ENCODE data around the gene PRR14L. TPM values are rescaled to one million over a fixed set of nuclear protein-coding genes. Genes with fewer than 3 reads are reported as not detected.
A peak's percentile ranks its signal among the peaks of the same experiment; 100 is the strongest.

Gene PRR14L
- total RNA-seq, 2 donors from 2014 or later = 22.1 to 38.2 TPM

GRCh38 chr22:31739795-31740201, 10.1 kb downstream of the PRR14L start:
- Histone ChIP-seq H3K27ac (peak overlapping the region; percentile 52 to 68), H3K4me1 (ENCODE audit: control insufficient read depth in 1 of 2, low read depth in 2 of 2) (peaks cover 14 to 24% of the 10 kb centered on the region in 2 donors), H3K36me3 (peaks cover 3% of the 10 kb centered on the region), H3K4me3 (no peak overlapping the region), H3K9me3 (no peaks in the 10 kb centered on the region), H3K27me3 (replicated peaks; ENCODE audit: insufficient read depth) (no peaks in the 10 kb centered on the region)
- DNase-seq (ENCODE audit: low spot score) = no peak
- peak; percentile 54 for ATAC-seq (ENCODE audit: insufficient number of reproducible peaks, low FRiP score, low read depth)
- no peak for TF ChIP-seq CTCF (IDR thresholded peaks at IDR 0.05)

GRCh38 chr22:31738566-31738965, 11.4 kb downstream of the PRR14L start:
- Histone ChIP-seq H3K27ac (no peak overlapping the region), H3K9me3 (no peaks in the 10 kb centered on the region), H3K27me3 (replicated peaks; ENCODE audit: insufficient read depth) (no peaks in the 10 kb centered on the region), H3K36me3 (peaks cover 3% of the 10 kb centered on the region), H3K4me3 (no peak overlapping the region), H3K4me1 (ENCODE audit: control insufficient read depth in 1 of 2, low read depth in 2 of 2) (peaks cover 14 to 32% of the 10 kb centered on the region in 2 donors)
- no peak for TF ChIP-seq CTCF (IDR thresholded peaks at IDR 0.05)
- no peak for ATAC-seq (ENCODE audit: insufficient number of reproducible peaks, low FRiP score, low read depth)
- DNase-seq (ENCODE audit: low spot score) = no peak

- Histone ChIP-seq H3K36me3 (peaks cover 3% of the 10 kb centered on the region), H3K9me3 (no peaks in the 10 kb centered on the region), H3K27me3 (replicated peaks; ENCODE audit: insufficient read depth) (no peaks in the 10 kb centered on the region), H3K4me1 (ENCODE audit: control insufficient read depth in 1 of 2, low read depth in 2 of 2) (peaks cover 14 to 32% of the 10 kb centered on the region in 2 donors), H3K4me3 (no peak overlapping the region), H3K27ac (no peak overlapping the region)
- ATAC-seq (ENCODE audit: insufficient number of reproducible peaks, low FRiP score, low read depth) = no peak
- DNase-seq (ENCODE audit: low spot score) = no peak
- TF ChIP-seq CTCF (IDR thresholded peaks at IDR 0.05) = no peak
Measured at GRCh38 chr22:31737932-31738331, 12.0 kb downstream of the PRR14L start.

GRCh38 chr22:31736458-31736857, 13.5 kb downstream of the PRR14L start:
- Histone ChIP-seq H3K4me1 (ENCODE audit: control insufficient read depth in 1 of 2, low read depth in 2 of 2) (peaks cover 14 to 32% of the 10 kb centered on the region in 2 donors), H3K27me3 (replicated peaks; ENCODE audit: insufficient read depth) (no peaks in the 10 kb centered on the region), H3K27ac (no peak overlapping the region), H3K36me3 (peaks cover 3% of the 10 kb centered on the region), H3K9me3 (no peaks in the 10 kb centered on the region), H3K4me3 (no peak overlapping the region)
- DNase-seq (ENCODE audit: low spot score) = no peak
- ATAC-seq (ENCODE audit: insufficient number of reproducible peaks, low FRiP score, low read depth) = no peak
- no peak for TF ChIP-seq CTCF (IDR thresholded peaks at IDR 0.05)

GRCh38 chr22:31734512-31734911, 15.4 kb downstream of the PRR14L start:
- Histone ChIP-seq H3K9me3 (no peaks in the 10 kb centered on the region), H3K27me3 (replicated peaks; ENCODE audit: insufficient read depth) (no peaks in the 10 kb centered on the region), H3K36me3 (peaks cover 3% of the 10 kb centered on the region), H3K4me1 (ENCODE audit: control insufficient read depth in 1 of 2, low read depth in 2 of 2) (peaks cover 6 to 23% of the 10 kb centered on the region in 2 donors), H3K27ac (no peak overlapping the region), H3K4me3 (no peak overlapping the region)
- no peak for ATAC-seq (ENCODE audit: insufficient number of reproducible peaks, low FRiP score, low read depth)
- TF ChIP-seq CTCF (IDR thresholded peaks at IDR 0.05) = no peak
- no peak for DNase-seq (ENCODE audit: low spot score)
